ENCODE results near the gene ZNF609. TPM values are rescaled to one million over a fixed set of nuclear protein-coding genes. Genes with fewer than 3 reads are reported as not detected.

Gene ZNF609, protein sequence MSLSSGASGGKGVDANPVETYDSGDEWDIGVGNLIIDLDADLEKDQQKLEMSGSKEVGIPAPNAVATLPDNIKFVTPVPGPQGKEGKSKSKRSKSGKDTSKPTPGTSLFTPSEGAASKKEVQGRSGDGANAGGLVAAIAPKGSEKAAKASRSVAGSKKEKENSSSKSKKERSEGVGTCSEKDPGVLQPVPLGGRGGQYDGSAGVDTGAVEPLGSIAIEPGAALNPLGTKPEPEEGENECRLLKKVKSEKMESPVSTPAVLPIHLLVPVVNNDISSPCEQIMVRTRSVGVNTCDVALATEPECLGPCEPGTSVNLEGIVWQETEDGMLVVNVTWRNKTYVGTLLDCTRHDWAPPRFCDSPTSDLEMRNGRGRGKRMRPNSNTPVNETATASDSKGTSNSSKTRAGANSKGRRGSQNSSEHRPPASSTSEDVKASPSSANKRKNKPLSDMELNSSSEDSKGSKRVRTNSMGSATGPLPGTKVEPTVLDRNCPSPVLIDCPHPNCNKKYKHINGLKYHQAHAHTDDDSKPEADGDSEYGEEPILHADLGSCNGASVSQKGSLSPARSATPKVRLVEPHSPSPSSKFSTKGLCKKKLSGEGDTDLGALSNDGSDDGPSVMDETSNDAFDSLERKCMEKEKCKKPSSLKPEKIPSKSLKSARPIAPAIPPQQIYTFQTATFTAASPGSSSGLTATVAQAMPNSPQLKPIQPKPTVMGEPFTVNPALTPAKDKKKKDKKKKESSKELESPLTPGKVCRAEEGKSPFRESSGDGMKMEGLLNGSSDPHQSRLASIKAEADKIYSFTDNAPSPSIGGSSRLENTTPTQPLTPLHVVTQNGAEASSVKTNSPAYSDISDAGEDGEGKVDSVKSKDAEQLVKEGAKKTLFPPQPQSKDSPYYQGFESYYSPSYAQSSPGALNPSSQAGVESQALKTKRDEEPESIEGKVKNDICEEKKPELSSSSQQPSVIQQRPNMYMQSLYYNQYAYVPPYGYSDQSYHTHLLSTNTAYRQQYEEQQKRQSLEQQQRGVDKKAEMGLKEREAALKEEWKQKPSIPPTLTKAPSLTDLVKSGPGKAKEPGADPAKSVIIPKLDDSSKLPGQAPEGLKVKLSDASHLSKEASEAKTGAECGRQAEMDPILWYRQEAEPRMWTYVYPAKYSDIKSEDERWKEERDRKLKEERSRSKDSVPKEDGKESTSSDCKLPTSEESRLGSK (N-terminal part only)
- 12.1 and 12.5 TPM in 2 replicates for polyA plus RNA-seq (2011; rRNA removed)
- 14.8 and 40.8 TPM in 2 replicates for polyA minus RNA-seq (2011; rRNA and poly(A)+ RNA removed)

DNA sequence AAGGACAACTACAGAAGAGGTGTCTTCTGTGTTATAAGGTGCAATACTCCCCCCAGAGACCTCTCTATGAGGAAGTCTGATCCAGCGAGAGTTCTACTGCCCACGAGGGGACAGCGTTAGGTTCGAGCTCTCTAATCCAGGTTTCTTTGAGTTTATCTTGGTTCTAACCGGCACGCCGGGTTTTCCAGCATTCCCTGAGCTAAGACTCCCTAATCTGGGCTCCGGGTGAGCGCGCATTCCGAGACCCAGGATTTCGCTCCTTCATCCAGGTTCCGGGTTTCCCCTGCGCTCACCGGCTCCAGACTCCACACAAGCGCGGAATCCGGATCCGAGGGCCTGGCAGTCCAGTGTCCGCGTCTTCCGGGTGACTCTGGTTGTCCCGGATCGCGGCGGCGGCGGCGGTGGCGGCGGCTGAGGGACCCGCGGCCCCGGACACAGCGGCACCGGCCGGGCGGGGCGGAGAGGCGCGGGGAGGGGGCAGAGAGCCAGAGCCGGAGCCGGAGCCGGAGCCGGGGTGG, at the start of gene ZNF609:
TSS of gene ZNF609 (plus strand) at position 373 of the 518 bp plus-strand sequence. CDS start 38,842 bp downstream, outside the sequence.
- H3K27me3 ChIP-seq (ENCODE audit: control insufficient read depth, insufficient read depth, low read length): no peaks in the 10 kb centered on the region
- peak within 1 kb of the TSS; percentile 68 for H3K4me3 ChIP-seq (ENCODE audit: low read depth, low read length)
- TF ChIP-seq, protein P1, sequence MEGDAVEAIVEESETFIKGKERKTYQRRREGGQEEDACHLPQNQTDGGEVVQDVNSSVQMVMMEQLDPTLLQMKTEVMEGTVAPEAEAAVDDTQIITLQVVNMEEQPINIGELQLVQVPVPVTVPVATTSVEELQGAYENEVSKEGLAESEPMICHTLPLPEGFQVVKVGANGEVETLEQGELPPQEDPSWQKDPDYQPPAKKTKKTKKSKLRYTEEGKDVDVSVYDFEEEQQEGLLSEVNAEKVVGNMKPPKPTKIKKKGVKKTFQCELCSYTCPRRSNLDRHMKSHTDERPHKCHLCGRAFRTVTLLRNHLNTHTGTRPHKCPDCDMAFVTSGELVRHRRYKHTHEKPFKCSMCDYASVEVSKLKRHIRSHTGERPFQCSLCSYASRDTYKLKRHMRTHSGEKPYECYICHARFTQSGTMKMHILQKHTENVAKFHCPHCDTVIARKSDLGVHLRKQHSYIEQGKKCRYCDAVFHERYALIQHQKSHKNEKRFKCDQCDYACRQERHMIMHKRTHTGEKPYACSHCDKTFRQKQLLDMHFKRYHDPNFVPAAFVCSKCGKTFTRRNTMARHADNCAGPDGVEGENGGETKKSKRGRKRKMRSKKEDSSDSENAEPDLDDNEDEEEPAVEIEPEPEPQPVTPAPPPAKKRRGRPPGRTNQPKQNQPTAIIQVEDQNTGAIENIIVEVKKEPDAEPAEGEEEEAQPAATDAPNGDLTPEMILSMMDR (IDR thresholded peaks at IDR 0.05; ENCODE audit: insufficient read depth, low read depth, low read length): no peak
- no peaks in the 10 kb centered on the region for H3K36me3 ChIP-seq (ENCODE audit: control insufficient read depth, insufficient read depth, low read length)
- peak; percentile 39 for DNase-seq (ENCODE audit: low read depth)
- ChIA-PET POLR2A (no interaction called here), CTCF (interaction anchor here (1.4 kb wide), 1 partner anchor 11 kb away, joined by 4 read pairs; no protein-coding TSS in a partner anchor)

DNA sequence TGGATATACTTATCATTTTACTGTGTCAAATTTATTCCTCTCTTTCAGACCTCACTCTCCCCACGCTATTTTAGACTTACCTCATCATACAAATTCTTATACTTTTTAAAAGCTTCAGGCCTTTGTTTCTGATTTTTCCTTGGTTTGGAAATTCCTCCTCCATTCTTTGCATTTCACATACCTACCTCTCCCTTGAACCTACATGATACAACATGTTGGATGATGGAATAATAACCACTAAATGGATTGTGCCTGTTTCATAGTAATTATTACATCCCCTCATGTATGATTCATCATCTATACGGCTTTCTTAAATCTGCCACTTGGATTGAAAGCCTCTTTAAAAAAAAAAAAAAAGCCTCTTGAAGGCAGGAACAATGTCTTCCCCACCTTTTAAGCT, 48.2 kb upstream of the ZNF609 start:
- H3K27me3 ChIP-seq (ENCODE audit: control insufficient read depth, insufficient read depth, low read length): no peaks in the 10 kb centered on the region
- no peak for DNase-seq (ENCODE audit: low read depth)
- peaks cover 8% of the 10 kb centered on the region for H3K36me3 ChIP-seq (ENCODE audit: control insufficient read depth, insufficient read depth, low read length)
- ChIA-PET POLR2A (no interaction called here), CTCF (interaction anchor here (1.0 kb wide), 1 partner anchor 18 kb away, joined by 3 read pairs; no protein-coding TSS in a partner anchor)
- TF ChIP-seq, protein P1 (IDR thresholded peaks at IDR 0.05; ENCODE audit: insufficient read depth, low read depth, low read length): no peak
- H3K4me3 ChIP-seq (ENCODE audit: low read depth, low read length): no peak overlapping the region

DNA sequence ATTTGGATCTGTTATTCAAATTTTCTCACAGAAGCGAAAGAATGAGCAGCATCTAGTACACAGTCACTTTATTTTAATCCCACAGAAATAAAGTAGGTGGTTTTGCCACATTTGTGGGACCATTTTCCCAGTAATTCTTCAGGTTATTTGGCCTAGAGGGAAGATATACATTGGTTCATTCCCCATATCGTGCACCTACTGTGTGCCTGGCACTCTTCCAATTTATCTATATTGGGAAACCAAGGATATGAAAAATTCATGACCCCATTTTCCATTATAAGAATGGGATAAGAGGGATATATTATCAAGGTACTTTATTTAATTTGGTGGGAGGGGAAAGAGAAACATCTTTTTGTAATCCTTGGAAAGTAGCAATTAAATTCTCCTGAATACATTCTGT, 37.7 kb upstream of the ZNF609 start:
- TF ChIP-seq, protein P1 (IDR thresholded peaks at IDR 0.05; ENCODE audit: insufficient read depth, low read depth, low read length): no peak
- POLR2A ChIA-PET: no interaction called here
- no peaks in the 10 kb centered on the region for H3K27me3 ChIP-seq (ENCODE audit: control insufficient read depth, insufficient read depth, low read length)
- peaks cover 1% of the 10 kb centered on the region; the same call in 1 of the 2 replicates for H3K36me3 ChIP-seq (ENCODE audit: control insufficient read depth, insufficient read depth, low read length)
- H3K4me3 ChIP-seq (ENCODE audit: low read depth, low read length): no peak overlapping the region
- CTCF ChIA-PET: interaction anchor here (2.2 kb wide), 1 partner anchor 305 kb away, joined by 5 read pairs; no protein-coding TSS in a partner anchor
- no peak for DNase-seq (ENCODE audit: low read depth)

DNA sequence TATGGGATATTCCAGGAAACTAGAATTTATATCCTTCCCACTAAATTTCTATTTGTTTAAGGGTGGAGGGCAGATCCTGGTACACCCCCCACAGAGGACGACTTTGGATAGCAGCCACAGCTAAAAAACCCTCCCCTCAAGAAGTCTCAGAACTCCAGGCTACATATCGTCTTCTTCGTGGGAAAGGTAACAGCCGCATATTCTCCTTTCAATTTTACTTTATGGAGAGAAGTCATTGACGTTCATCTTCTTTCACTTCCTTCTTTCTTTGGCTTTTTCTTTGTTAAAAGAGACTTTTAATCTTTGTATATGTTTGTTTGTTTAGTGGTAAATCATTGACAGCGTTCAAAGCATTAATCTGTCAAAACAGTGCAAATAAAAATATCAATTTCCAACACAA, 36.4 kb upstream of the ZNF609 start:
- TF ChIP-seq, protein P1 (IDR thresholded peaks at IDR 0.05; ENCODE audit: insufficient read depth, low read depth, low read length): no peak
- Histone ChIP-seq H3K4me3 (ENCODE audit: low read depth, low read length) (no peak overlapping the region), H3K36me3 (ENCODE audit: control insufficient read depth, insufficient read depth, low read length) (peaks cover 1% of the 10 kb centered on the region; the same call in 1 of the 2 replicates), H3K27me3 (ENCODE audit: control insufficient read depth, insufficient read depth, low read length) (no peaks in the 10 kb centered on the region)
- CTCF ChIA-PET: interaction anchor here (1.8 kb wide), 1 partner anchor 258 kb away, joined by 11 read pairs; no protein-coding TSS in a partner anchor
- POLR2A ChIA-PET: no interaction called here
- no peak for DNase-seq (ENCODE audit: low read depth)
